GM19328 (cell line): ENCODE data around the gene PRSS33.

Source experiments
- ATAC-seq: cut with Tn5 transposase; IDR thresholded peaks from one replicate; pipeline ENCODE4 v1.9.1; 2021; ENCODE audit warnings: mild to moderate bottlenecking, moderate library complexity; ENCODE audit not compliant: unreplicated experiment

Gene PRSS33

DNA sequence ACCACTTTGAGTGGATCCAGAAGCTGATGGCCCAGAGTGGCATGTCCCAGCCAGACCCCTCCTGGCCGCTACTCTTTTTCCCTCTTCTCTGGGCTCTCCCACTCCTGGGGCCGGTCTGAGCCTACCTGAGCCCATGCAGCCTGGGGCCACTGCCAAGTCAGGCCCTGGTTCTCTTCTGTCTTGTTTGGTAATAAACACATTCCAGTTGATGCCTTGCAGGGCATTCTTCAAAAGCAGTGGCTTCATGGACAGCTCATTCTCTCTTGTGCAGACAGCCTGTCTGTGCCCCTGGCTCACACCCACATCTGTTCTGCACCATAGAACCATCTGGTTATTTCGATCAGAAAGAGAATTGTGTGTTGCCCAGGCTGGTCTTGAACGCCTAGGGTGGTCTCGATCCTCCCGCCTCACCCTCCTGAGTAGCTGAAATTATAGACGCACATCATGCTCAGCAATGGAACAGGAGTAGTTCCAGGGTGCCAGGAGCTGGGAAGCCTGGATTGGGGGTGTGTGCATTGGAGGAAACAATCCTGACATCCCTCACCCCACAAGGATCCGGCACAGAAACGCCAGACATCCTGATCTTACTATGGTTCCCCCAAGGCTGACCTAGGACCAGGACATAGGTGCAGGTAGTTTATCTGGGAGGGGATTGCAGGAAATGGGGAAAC, 34.3 kb upstream of the PRSS33 start:
- ATAC-seq: no peak

- no peak for ATAC-seq
These were observed 33.6 kb upstream of the PRSS33 start for GRCh38 chr16:2820836-2821486.

- no peak for ATAC-seq
These were observed 32.8 kb upstream of the PRSS33 start for GRCh38 chr16:2819939-2820835.

GRCh38 chr16:2819179-2819938, 32.0 kb upstream of the PRSS33 start:
- ATAC-seq: no peak

GRCh38 chr16:2818272-2818876, 31.0 kb upstream of the PRSS33 start:
- ATAC-seq: no peak

GRCh38 chr16:2817340-2818271, 30.2 kb upstream of the PRSS33 start:
- ATAC-seq: no peak

- ATAC-seq: no peak
These were observed 29.5 kb upstream of the PRSS33 start, which contains the start of gene PRSS21 for GRCh38 chr16:2816751-2817339. Gene PRSS21, plus strand, starts transcription at chr16:2817237. Its CDS starts 32 bp downstream, at chr16:2817269.

GRCh38 chr16:2815299-2815771, 28.0 kb upstream of the PRSS33 start:
- no peak for ATAC-seq

DNA sequence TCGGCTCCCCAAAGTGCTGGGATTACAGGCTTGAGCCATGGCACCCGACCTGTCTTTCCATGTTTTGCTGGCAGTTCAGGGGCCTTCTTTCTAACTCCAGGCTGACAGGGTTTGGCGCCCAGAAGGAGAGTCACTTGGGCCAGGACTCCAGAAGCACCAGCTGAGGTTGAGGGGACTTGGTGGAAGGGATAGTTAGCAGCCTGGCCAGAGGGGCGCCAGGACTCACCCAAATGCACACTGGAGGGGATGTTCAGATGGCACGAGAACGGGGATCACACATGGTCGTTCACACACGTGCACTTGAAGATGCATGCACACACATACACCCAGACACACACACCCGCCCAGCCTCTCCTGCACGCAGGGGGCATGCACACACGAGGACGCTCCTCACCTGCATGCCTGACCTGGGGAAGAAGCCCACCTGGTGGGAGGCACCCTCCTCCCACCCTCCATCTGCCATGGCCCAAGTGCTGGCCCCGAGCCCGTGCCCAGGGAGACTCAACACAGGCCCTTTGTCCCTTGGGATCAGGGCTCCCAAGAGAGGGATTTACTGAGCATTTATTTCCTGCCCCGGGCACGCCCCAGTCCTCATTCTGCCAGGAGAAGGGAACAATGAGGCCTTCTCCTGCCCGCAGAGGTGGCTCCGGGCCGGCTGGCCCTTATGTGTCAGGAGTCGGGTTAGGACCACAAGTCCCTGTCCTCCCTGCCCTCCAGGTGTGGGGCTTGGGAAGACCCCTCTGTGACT, 27.4 kb upstream of the PRSS33 start:
- ATAC-seq: no peak

DNA sequence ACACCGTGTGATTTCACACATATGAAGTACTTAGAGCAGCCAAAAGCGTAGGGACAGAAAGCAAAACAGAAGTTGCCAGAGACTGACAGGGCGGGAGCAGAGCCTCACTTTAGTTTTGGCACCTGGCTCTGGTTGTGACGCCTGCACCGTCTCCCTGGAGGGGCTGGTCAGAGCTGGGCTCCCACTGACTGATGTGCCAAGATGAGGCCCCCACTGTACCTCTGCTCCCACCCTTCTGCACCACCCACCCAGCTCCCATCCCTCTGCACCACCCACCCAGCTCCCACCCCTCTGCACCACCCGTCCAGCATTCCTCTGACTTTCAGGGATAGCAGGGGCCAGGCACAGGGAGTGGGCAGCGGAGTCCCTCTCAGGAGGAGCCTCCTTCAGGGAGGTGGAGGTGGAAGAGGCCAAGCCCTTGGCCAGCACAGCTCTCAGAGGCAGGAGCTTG, 26.4 kb upstream of the PRSS33 start:
- no peak for ATAC-seq

GRCh38 chr16:2811703-2812471, 24.5 kb upstream of the PRSS33 start:
- no peak for ATAC-seq

GRCh38 chr16:2810651-2811050, 23.3 kb upstream of the PRSS33 start:
- no peak for ATAC-seq

DNA sequence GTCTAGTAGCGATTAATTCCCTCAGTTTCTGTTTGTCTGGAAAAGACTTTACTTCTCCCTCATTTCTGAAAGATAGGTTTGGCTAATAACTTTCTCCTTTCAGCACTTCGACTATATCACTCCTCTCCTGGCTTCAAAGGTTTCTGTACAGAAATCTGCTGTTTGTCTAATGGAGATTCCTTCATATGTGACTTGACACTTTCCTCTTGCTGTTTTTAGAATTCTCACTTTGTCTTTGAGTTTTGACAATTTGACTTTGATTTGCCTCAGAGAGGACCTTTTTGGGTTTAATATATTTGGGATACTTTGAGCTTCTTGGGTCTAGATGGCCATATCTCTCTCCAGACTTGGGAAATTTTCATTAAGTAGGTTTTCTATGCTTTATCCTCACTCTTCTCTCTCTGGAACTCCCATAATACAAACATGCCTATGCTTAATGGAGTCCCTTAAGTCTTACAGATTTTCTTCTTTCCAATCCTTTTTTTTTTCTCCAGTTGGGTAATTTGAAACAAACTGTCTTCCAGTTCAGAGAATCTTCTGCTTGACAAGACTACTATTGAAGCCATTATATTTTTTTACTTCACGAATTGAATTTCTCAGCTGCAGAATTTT, 21.9 kb upstream of the PRSS33 start:
- ATAC-seq: no peak

GRCh38 chr16:2808181-2808580, 20.8 kb upstream of the PRSS33 start:
- no peak for ATAC-seq

DNA sequence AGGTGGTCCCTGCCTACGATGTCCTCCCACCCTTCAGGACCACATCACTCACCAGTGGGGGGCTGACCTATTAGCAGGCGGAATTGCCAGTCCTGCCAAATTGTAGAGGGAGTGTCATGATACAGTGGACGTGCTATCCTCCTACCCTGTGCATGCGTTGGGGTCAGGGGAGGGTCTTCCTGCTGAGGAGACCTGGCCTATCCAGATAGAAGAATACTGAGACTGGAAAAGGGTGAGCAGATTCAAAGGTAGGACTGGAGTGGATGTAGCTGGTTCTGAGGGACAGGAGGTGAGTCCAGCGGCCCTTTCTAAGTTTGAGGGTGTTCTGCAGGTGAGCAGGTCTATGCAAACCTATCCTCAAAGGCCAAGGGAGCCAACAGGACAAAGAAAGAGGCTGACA, 18.9 kb upstream of the PRSS33 start:
- ATAC-seq: no peak

GRCh38 chr16:2804728-2805127, 17.4 kb upstream of the PRSS33 start:
- ATAC-seq: no peak
